ENCODE results near the gene HMGCLL1.

DNA sequence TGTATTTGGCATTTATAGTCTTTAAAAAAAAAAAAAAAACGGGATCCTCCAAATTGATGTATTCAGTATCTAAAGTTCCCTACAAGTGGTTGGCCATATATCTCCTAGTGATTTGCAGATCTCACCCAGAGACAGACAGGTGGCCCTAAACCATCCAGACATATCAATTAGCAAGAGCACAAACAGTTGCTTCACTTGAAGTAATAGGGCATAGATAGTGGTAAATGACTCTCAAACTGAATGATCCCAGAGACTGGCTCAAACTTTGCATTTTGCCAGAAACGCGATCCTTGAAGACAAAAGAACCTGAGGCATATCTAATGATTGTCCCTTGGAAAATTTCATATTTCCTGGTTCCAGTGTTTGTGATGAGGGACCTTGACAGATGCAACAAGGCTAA lies 54.6 kb downstream of the HMGCLL1 start:
- TF ChIP-seq, protein P1, sequence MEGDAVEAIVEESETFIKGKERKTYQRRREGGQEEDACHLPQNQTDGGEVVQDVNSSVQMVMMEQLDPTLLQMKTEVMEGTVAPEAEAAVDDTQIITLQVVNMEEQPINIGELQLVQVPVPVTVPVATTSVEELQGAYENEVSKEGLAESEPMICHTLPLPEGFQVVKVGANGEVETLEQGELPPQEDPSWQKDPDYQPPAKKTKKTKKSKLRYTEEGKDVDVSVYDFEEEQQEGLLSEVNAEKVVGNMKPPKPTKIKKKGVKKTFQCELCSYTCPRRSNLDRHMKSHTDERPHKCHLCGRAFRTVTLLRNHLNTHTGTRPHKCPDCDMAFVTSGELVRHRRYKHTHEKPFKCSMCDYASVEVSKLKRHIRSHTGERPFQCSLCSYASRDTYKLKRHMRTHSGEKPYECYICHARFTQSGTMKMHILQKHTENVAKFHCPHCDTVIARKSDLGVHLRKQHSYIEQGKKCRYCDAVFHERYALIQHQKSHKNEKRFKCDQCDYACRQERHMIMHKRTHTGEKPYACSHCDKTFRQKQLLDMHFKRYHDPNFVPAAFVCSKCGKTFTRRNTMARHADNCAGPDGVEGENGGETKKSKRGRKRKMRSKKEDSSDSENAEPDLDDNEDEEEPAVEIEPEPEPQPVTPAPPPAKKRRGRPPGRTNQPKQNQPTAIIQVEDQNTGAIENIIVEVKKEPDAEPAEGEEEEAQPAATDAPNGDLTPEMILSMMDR (IDR thresholded peaks at IDR 0.05): no peak
- no peak for TF ChIP-seq POLR2A (IDR thresholded peaks at IDR 0.05)
